Measurements from ENCODE around the gene CPSF3.

The CPSF3 gene

GRCh38 chr2:9490789-9491188, 67.3 kb downstream of the CPSF3 start:
- ChIA-PET POLR2A (no interaction called here), CTCF (interaction anchor here (1.0 to 1.8 kb wide), 2 partner anchors 10 to 27 kb away, joined by 4 to 7 read pairs; no protein-coding TSS in a partner anchor)
- DNase-seq (ENCODE audit: extremely low spot score), result no peak
- no peak for TF ChIP-seq CTCF (IDR thresholded peaks at IDR 0.05; ENCODE audit: control extremely low read depth, extremely low read depth, low read depth, missing control alignments)

GRCh38 chr2:9492927-9493326, 69.5 kb downstream of the CPSF3 start:
- DNase-seq (ENCODE audit: extremely low spot score), result no peak
- ChIA-PET CTCF (interaction anchor here (0.9 to 1.3 kb wide), 3 partner anchors 15 to 22 kb away, joined by 3 to 4 read pairs (median 3); no protein-coding TSS in a partner anchor), POLR2A (no interaction called here)
- TF ChIP-seq CTCF (IDR thresholded peaks at IDR 0.05; ENCODE audit: control extremely low read depth, extremely low read depth, low read depth, missing control alignments), result no peak

- TF ChIP-seq CTCF (IDR thresholded peaks at IDR 0.05; ENCODE audit: control extremely low read depth, extremely low read depth, low read depth, missing control alignments), result no peak
- ChIA-PET CTCF (interaction anchor here (0.9 to 1.3 kb wide), 4 partner anchors 10 to 22 kb away, joined by 3 to 5 read pairs (median 4); no protein-coding TSS in a partner anchor), POLR2A (interaction anchor here (0.6 kb wide), 1 partner anchor 14 kb away, joined by 5 read pairs; no protein-coding TSS in a partner anchor)
- DNase-seq (ENCODE audit: extremely low spot score), result no peak
Measured at GRCh38 chr2:9493478-9493877, 70.0 kb downstream of the CPSF3 start.

GRCh38 chr2:9494081-9494480, 70.6 kb downstream of the CPSF3 start:
- POLR2A ChIA-PET, result interaction anchor here (0.6 kb wide), 1 partner anchor 14 kb away, joined by 5 read pairs; no protein-coding TSS in a partner anchor
- CTCF ChIA-PET, result interaction anchor here (1.3 kb wide), 1 partner anchor 11 kb away, joined by 5 read pairs; no protein-coding TSS in a partner anchor
- DNase-seq (ENCODE audit: extremely low spot score), result no peak
- TF ChIP-seq CTCF (IDR thresholded peaks at IDR 0.05; ENCODE audit: control extremely low read depth, extremely low read depth, low read depth, missing control alignments), result no peak

GRCh38 chr2:9497017-9497416, 73.6 kb downstream of the CPSF3 start:
- no peak for TF ChIP-seq CTCF (IDR thresholded peaks at IDR 0.05; ENCODE audit: control extremely low read depth, extremely low read depth, low read depth, missing control alignments)
- DNase-seq (ENCODE audit: extremely low spot score), result no peak
- ChIA-PET POLR2A (no interaction called here), CTCF (no interaction called here)

- ChIA-PET CTCF (interaction anchor here (1.2 kb wide), 1 partner anchor 21 kb away, joined by 3 read pairs; no protein-coding TSS in a partner anchor), POLR2A (no interaction called here)
- no peak for DNase-seq (ENCODE audit: extremely low spot score)
- no peak for TF ChIP-seq CTCF (IDR thresholded peaks at IDR 0.05; ENCODE audit: control extremely low read depth, extremely low read depth, low read depth, missing control alignments)
Measured at GRCh38 chr2:9498210-9498609, 74.8 kb downstream of the CPSF3 start.
